Neuron (in vitro differentiated cells): ENCODE data around the gene ACAP1.
"Not testable (repeated sequence)": the region's sequence is repeated elsewhere in the genome, so short reads cannot be mapped to it uniquely, and the experiment has no call there.

Experiments
- H2AFZ ChIP-seq: one replicate; pipeline ENCODE4 v1.6.1; 2013; ENCODE audit warnings: low read depth, mild to moderate bottlenecking, inconsistent platforms, low read length, moderate library complexity
- H3K27me3 ChIP-seq: one replicate; pipeline ENCODE4 v1.6.1; 2013; ENCODE audit warnings: low read length; ENCODE audit not compliant: insufficient read depth
- H3K36me3 ChIP-seq: one replicate; pipeline ENCODE4 v1.6.1; 2013; ENCODE audit warnings: low read length; ENCODE audit not compliant: insufficient read depth
- H3K4me1 ChIP-seq: one replicate; pipeline ENCODE4 v1.6.1; 2013; ENCODE audit warnings: low read length; ENCODE audit not compliant: insufficient read depth
- H3K4me3 ChIP-seq: 2 replicates; pipeline ENCODE4 v1.5.1; 2013; ENCODE audit warnings: mild to moderate bottlenecking, low read length, moderate library complexity
- H3K9me3 ChIP-seq: one replicate; pipeline ENCODE4 v1.6.1; 2013; ENCODE audit warnings: low read length

The ACAP1 gene

GRCh38 chr17:7328840-7329373, 7.4 kb upstream of the ACAP1 start, which contains the start of gene NEURL4:
Gene NEURL4, minus strand, starts transcription at chr17:7329335. Its CDS starts 23 bp downstream, at chr17:7329312.
- Histone ChIP-seq H3K36me3 (peaks cover 27% of the 10 kb centered on the region), H3K4me3 (peak within 1 kb of the TSS; percentile 81), H2AFZ (peak within 1 kb of the TSS; percentile 66), H3K4me1 (peaks cover 21% of the 10 kb centered on the region), H3K9me3 (no peaks in the 10 kb centered on the region), H3K27me3 (no peaks in the 10 kb centered on the region)

- Histone ChIP-seq H3K27me3 (no peaks in the 10 kb centered on the region), H3K4me1 (peaks cover 21% of the 10 kb centered on the region), H3K36me3 (peaks cover 24% of the 10 kb centered on the region), H3K9me3 (no peaks in the 10 kb centered on the region), H3K4me3 (peak overlapping the region; percentile 81), H2AFZ (peak overlapping the region; percentile 48)
Observed at GRCh38 chr17:7329374-7329996, 6.8 kb upstream of the ACAP1 start.

DNA sequence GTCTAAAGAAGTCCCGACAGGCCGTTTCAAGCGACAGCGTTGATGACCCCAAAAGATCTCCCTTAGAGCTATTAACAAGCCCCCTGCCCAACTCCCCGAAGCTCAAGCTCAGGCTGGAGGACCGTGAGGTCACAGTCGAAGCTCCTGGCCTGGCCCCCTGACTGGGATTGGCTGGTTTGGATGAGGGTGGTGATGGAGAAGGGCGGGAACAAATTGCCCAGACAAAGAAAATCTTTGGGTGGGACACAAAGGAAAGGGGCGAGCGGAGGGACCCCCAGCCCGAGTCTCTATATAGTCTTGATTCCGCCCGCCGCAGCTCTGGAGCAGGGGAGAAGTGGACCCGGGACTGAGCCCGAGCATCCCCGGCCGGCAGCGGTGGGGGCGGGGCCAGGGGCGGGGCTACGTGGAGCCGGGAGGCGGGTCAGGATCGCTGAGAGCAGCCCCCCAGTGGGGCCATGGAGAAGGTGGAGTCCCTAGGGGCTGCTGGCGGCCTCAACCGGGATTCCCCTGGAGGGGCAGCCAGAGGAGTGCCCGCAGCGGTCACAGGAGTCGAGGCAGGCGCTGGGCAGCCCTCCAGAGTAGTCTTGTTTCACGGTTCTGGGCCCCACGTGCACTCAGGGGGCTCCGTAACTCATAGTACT, 6.2 kb upstream of the ACAP1 start:
- Histone ChIP-seq H3K36me3 (peaks cover 20% of the 10 kb centered on the region), H2AFZ (peak overlapping the region; percentile 48), H3K4me3 (peak overlapping the region; percentile 81), H3K4me1 (peaks cover 21% of the 10 kb centered on the region), H3K9me3 (no peaks in the 10 kb centered on the region), H3K27me3 (no peaks in the 10 kb centered on the region)

DNA sequence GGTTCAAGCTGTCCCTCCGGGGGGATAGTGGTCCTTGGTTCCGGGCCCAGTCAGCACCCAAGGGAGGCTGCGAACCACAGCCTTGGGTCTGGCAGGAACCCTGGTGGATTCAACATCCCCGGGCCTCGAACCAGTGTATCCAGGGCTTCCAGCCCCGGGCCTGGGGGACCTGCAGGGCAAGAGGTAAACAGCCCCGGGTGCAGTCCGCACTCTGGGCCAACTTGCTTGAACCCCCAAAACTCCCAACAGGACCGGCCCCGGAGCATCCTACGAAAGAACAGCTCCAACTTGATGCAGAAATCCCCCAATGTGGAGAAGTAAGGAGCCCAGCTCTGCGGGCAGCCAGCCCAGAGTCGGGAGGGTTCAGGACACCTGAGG, 5.7 kb upstream of the ACAP1 start:
- Histone ChIP-seq H3K36me3 (peaks cover 15% of the 10 kb centered on the region), H3K27me3 (no peaks in the 10 kb centered on the region), H2AFZ (peak overlapping the region; percentile 48), H3K4me1 (peaks cover 21% of the 10 kb centered on the region), H3K4me3 (peak overlapping the region; percentile 81), H3K9me3 (no peaks in the 10 kb centered on the region)

DNA sequence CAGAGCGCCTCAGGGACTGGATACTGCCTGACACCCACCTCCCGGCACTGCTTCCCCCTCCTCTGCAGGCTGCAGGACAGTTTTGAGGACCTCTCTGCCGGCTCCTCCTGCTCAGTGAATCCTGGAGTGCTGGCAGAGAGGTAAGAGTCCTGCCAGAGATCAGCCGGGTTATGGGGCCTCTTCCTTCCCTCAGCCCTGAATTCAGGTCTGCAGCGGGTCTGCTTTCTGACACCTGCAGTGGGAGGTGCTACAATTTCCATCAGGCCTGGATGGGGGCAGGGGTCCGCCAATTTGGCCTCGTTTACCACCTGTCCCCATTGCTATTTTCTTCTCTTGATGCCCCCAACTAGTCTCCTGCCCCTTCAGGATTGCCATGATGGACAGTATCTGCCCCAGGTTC, 4.2 kb upstream of the ACAP1 start:
- Histone ChIP-seq H3K9me3 (no peaks in the 10 kb centered on the region), H3K4me1 (peaks cover 20% of the 10 kb centered on the region), H2AFZ (no peak overlapping the region), H3K27me3 (no peaks in the 10 kb centered on the region), H3K4me3 (no peak overlapping the region), H3K36me3 (peaks cover under 1% of the 10 kb centered on the region)

DNA sequence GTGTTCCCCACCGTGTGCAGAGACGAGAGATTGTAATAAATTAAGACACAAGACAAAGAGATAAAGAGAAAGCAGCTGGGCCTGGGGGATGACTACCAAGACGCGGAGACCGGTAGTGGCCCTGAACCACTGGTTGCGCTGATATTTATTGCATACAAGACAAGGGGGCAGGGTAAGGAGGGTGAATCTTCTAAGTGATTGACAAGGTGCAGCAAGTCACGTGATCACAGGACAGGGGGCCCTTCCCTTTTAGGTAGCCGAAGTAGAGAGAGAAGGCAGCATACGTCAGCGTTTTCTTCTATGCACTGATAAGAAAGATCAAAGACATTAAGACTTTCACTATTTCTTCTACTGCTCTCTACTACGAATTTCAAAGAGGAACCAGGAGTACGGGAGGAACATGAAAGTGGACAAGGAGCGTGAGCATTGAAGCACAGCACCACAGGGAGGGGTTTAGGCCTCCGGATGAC, 3.7 kb upstream of the ACAP1 start:
- peaks cover 17% of the 10 kb centered on the region for H3K4me1 ChIP-seq
- H3K9me3 ChIP-seq, H3K4me3 ChIP-seq, H3K36me3 ChIP-seq, H3K27me3 ChIP-seq, H2AFZ ChIP-seq: not testable (repeated sequence)

DNA sequence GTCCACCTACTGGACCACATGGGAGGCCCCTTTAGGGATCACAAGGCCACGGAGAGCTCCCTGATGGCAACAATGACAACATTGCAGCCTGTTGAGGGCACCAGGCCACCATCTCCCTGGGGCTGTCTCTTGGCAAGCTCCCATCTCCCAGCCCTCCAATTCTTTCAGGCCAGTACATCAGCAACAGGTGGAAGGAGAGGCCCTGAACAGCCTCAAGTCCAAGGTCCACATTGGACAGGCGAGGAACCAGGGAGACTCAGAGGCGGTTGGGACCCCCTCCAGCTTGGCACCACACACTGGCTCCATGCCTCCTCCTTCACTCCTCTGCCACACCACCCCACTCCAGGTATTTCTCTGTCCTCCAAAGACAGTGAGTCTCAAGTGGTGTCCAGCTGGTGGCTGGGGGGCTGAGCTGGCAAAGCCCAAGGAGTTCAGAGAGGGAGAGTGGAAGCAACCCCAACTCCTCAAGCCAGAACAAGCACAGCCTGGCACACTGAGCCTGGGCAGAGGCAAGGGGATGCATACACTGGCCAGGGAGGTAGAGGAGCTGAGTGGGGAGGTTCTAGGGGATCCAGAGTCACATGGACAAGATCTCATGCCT, 1.3 kb upstream of the ACAP1 start:
- H3K36me3 ChIP-seq, result no peaks in the 10 kb centered on the region
- H3K4me1 ChIP-seq, result peaks cover 8% of the 10 kb centered on the region
- no peak overlapping the region for H2AFZ ChIP-seq
- no peaks in the 10 kb centered on the region for H3K9me3 ChIP-seq
- H3K4me3 ChIP-seq, result no peak overlapping the region
- no peaks in the 10 kb centered on the region for H3K27me3 ChIP-seq

DNA sequence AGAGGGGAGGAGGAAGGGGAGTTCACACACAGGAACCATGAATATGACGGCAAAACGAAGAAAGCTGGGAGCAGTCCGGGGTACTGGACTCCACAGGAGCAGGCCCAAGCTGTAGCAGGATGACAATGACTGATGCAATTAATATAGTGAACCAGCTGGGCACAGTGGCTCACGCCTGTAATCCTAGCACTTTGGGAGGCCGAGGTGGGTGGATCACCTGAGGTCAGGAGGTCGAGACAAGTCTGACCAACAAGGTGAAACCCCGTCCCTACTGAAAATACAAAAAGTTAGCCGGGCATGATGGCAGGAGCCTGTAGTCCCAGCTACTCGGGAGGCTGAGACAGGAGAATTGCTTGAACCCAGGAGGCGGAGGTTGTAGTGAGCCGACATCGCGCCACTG, 564 bp upstream of the ACAP1 start:
- H3K4me1 ChIP-seq, H2AFZ ChIP-seq, H3K4me3 ChIP-seq: not testable (repeated sequence)

DNA sequence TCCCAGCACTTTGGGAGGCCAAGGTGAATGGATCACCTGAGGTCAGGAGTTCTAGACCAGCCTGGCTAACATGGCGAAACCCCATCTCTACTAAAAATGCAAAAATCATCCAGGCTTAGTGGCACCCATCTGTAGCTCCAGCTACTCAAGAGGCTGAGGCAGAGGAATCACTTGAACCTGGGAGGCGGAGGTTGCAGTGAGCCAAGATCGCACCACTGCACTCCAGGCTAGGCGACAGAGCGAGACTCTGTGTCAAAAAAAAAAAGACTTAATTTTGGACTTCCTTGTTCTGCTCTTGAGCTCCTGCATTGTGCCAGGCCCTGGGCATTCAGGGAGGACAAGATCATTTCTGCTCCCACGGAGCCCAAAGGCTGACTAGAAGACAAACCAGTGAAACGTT, 1.3 kb downstream of the ACAP1 start:
- H3K4me3 ChIP-seq, H3K4me1 ChIP-seq, H2AFZ ChIP-seq, H3K27me3 ChIP-seq, H3K9me3 ChIP-seq, H3K36me3 ChIP-seq: not testable (repeated sequence)

More for the DNA sequence above, 564 bp upstream of the ACAP1 start:
- H3K27me3 ChIP-seq, H3K36me3 ChIP-seq, H3K9me3 ChIP-seq: not testable (repeated sequence)

DNA sequence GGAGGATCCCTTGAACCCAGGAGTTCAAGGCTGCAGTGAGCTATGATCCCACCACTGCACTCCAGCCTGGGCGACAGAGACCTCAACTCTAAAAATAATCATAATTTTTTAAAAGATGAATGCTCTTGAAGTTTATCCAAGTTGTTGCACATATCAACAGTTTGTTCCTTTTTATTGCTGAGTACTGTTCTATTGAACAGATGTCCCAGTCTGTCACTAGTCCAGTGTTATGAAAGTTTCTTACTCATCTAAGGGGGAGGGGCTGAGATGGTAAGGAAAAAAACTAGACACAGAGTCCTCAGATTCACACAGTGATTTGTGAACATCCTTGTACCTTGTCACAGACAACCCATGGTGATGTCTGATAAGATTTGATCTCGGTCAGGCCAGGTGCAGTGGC, 3.9 kb downstream of the ACAP1 start:
- H3K4me3 ChIP-seq, result no peak overlapping the region
- H3K4me1 ChIP-seq, result no peaks in the 10 kb centered on the region
- H3K9me3 ChIP-seq, result no peaks in the 10 kb centered on the region
- no peaks in the 10 kb centered on the region for H3K36me3 ChIP-seq
- peaks cover 2% of the 10 kb centered on the region for H3K27me3 ChIP-seq
- H2AFZ ChIP-seq, result no peak overlapping the region

GRCh38 chr17:7341842-7342241, 5.5 kb downstream of the ACAP1 start:
- Histone ChIP-seq H3K9me3 (no peaks in the 10 kb centered on the region), H3K4me1 (no peaks in the 10 kb centered on the region), H3K4me3 (no peak overlapping the region), H3K36me3 (no peaks in the 10 kb centered on the region), H3K27me3 (peaks cover 2% of the 10 kb centered on the region), H2AFZ (no peak overlapping the region)

DNA sequence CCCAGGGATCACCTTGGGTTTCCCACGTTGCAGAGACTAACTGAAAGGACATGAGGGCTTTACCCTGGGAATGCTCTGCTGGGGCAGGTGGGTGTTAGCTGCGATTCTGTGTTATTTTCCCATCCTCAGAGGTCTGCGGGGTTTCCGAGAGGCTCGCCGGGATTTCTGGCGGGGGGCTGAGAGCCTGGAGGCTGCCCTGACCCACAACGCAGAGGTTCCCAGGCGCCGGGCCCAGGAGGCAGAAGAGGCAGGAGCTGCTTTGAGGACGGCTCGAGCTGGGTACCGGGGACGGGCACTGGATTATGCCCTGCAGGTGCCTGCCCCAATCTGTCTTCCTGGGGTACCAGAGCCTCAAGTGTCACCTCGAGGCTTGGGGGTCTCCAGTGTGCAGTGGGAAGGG, 6.9 kb downstream of the ACAP1 start:
- Histone ChIP-seq H3K36me3 (no peaks in the 10 kb centered on the region), H3K4me1 (no peaks in the 10 kb centered on the region), H3K4me3 (no peak overlapping the region), H3K27me3 (peaks cover 2% of the 10 kb centered on the region), H3K9me3 (no peaks in the 10 kb centered on the region), H2AFZ (no peak overlapping the region)

DNA sequence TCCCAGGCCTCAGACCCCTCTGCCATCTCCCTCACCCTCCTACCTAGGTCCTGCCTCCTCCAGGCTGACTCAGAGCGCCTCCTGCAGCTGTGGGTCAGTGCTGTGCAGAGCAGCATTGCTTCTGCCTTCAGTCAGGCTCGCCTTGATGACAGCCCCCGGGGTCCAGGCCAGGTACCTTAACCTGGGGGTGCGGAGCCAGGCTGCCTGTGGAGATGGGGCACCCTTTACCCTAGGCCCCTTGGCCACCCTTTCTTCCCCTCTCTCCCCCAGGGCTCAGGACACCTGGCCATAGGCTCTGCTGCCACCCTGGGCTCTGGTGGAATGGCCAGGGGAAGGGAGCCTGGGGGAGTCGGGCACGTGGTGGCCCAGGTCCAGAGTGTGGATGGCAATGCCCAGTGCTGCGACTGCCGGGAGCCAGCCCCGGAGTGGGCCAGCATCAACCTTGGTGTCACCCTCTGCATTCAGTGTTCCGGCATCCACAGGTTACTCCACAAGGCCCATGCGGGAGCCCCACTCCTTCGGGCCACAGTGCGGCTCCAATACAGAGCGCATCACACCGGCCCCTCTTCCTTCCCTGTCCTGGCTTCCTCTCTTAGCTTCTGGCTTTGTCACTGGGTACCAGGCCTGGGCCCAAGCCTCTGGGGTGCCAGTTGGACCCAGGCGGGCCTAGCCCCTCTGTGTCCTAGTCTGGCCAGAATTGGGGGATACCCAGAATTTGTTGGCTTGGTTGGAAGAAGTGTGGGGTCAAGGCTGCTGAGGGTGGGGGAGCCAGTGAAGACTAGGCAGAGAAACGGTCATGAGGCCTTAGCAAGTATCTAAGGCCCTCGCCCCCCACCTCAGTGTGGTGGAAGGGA, 10.7 kb downstream of the ACAP1 start:
- no peak overlapping the region for H2AFZ ChIP-seq
- no peak overlapping the region for H3K4me3 ChIP-seq
- H3K9me3 ChIP-seq, result no peaks in the 10 kb centered on the region
- H3K4me1 ChIP-seq, result peaks cover 21% of the 10 kb centered on the region
- H3K36me3 ChIP-seq, result no peaks in the 10 kb centered on the region
- H3K27me3 ChIP-seq, result peaks cover 2% of the 10 kb centered on the region
